ENCODE data around the gene ZBTB48.

Gene ZBTB48

DNA sequence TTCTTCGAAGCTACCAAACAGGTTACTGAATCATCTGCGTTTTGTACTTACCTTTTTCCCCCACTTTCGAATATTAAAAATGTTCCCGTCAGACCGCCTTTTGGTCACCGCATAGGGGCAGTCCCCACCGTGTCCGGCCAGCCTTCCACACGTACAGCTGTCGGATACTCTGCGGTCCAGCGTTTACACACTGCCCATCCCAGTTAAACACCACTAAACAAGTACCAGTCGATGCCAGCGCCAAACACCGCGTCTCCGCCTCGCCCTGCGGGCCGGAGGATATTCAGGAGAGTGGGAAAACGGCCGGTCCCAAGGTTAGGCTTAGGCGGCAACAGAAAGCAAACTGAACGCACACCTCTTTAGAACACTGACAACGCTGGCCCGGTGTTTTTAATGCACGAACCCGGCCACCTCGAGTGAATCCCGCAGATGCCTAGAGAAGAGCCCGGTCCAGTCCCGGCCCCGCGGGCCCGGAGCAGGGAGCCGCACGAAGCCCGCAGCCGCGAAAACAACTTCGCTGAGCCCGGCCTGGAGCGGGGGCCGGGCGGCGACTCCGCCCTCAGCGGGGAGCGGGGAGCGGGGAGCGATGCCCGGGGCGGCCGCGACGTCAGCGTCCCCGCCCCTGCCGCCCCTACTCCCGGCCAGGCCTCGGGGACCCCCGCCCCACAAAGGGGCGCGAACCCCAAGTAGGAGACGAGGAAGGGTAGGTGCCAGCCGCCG lies 33.0 kb downstream of the ZBTB48 start:
- no peak for DNase-seq (ENCODE audit: low read depth)

- DNase-seq (ENCODE audit: low read depth) = peak; percentile 90
Measured at GRCh38 chr1:6613361-6614018, 33.7 kb downstream of the ZBTB48 start, which contains the start of gene PHF13. Gene PHF13, plus strand, starts transcription at chr1:6613731. Its CDS starts 336 bp downstream, at chr1:6614067.

GRCh38 chr1:6614019-6614928 lies 34.5 kb downstream of the ZBTB48 start:
- DNase-seq (ENCODE audit: low read depth) = no peak

GRCh38 chr1:6614929-6615785 lies 35.4 kb downstream of the ZBTB48 start:
- DNase-seq (ENCODE audit: low read depth) = no peak

DNA sequence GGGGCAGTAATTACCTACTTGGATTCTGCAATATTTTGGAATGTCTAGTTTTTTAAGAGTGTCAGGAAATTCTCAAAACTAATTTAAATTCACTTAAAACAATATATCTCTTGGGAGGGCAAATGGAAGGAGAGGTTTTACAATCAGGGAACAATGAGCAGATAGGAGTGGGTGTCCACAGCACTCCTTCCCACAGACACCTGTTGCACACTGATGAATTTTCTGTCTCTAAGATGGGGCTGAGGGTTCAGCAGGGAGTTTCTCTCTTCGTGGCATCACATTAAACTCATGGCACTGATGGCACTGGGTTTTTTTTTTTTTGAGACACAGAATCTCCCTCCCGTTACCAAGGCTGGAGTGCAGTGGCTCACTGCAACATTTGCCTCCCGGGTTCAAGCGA lies 39.3 kb downstream of the ZBTB48 start:
- no peak for DNase-seq (ENCODE audit: low read depth)

DNA sequence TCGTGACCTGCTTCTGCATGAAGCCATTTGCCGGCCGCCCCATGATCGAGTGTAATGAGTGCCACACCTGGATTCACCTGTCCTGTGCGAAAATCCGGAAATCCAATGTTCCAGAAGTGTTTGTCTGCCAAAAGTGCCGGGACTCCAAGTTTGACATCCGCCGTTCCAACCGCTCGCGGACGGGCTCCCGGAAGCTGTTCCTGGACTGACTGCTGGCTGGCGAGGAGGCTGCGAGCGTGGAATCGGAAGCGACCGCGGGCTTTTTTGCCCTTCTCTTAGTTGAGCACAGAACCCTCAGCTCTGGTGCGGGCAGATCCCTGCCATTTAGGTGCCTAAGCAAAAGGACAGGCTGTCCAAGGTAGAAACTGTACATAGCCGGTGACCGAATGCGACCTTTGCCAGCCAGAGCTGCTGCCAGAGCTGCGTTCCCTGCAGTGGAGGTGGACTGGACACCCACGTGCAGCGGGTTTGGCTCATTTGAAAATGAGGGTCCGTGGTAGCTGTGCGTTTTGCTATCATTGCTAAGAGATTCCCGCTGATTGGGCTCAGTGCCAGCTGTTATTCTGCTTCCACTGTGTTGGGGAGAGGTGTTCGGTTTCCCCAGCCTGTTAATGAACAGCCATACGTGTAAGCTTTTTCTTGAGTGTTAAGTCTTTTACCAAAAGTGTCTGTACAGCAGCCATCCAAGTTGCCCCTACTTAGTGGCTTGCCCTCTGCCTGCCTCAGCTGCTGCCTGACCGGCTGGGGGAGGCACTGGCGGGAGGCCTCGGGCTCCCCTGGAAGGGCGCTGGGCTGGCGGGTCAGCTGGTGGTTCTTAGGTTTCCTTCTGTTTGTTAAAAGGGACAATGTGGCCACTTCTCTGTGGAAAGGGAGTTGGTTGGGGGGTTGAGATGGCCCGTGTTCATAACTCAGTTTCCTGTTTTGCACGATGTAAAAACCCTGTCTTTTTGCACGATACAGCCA lies 41.9 kb downstream of the ZBTB48 start:
- no peak for DNase-seq (ENCODE audit: low read depth)

GRCh38 chr1:6622396-6623152 lies 42.8 kb downstream of the ZBTB48 start:
- no peak for DNase-seq (ENCODE audit: low read depth)

DNA sequence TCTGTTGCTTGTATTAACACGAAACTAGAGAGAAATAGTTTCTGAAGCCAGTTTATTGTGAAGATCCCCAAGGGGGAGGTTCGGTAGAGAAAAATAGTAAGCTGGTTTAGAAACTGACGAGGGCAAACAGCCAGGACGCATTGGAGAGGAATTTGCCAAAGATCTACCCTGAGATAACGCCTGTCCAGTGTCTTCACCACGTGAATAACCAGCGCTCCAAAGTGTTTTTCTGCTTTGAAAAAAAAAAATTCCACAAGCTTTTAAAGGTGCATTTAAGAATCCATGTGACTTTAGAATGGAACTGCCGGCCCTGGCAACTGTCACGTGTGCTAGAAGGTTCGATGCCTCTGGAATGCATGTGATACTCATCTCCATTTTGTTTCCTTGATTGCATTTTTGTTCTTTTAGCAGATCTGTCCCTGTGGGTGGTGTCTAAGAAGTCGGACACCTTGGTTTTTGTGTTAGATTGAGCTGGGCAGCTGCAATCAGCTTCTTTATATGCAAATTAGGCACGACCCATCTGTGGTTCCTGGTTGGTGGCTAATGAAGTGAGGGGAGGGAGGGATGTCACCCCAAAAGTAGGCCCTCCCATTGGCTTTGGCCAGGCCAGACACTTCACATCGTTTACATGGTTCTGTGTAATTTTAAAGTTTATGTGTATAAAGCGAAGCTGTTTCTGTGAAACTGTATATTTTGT lies 43.6 kb downstream of the ZBTB48 start:
- no peak for DNase-seq (ENCODE audit: low read depth)

- DNase-seq (ENCODE audit: low read depth) = no peak
Measured at GRCh38 chr1:6624710-6625583, 45.2 kb downstream of the ZBTB48 start, which contains the start of gene THAP3. Gene THAP3, plus strand, starts transcription at chr1:6624868. Its CDS starts 351 bp downstream, at chr1:6625219.

GRCh38 chr1:6625584-6626149 lies 45.9 kb downstream of the ZBTB48 start:
- no peak for DNase-seq (ENCODE audit: low read depth)

DNA sequence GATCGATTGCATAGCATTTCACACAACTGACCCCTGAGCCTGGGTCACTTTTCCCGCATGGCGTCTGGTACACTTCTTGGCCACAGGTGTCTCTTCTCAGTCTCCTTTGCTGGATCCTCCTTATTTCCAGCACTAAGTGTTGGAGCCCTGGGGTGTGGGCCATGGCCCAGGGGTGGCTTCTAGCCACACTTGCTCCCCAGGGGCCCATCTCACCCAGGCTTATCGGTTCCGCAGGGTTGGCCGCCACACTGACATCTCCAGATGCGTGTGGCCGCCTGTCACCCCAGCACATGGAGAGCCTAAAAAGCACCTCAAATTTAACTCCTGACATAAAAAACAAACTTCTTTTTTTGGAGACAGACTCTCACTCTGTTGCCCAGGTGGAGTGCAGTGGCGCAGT lies 47.2 kb downstream of the ZBTB48 start:
- DNase-seq (ENCODE audit: low read depth) = no peak

- no peak for DNase-seq (ENCODE audit: low read depth)
Measured at GRCh38 chr1:6627841-6628545, 48.2 kb downstream of the ZBTB48 start.

- DNase-seq (ENCODE audit: low read depth) = no peak
Measured at GRCh38 chr1:6628971-6629479, 49.2 kb downstream of the ZBTB48 start.

DNA sequence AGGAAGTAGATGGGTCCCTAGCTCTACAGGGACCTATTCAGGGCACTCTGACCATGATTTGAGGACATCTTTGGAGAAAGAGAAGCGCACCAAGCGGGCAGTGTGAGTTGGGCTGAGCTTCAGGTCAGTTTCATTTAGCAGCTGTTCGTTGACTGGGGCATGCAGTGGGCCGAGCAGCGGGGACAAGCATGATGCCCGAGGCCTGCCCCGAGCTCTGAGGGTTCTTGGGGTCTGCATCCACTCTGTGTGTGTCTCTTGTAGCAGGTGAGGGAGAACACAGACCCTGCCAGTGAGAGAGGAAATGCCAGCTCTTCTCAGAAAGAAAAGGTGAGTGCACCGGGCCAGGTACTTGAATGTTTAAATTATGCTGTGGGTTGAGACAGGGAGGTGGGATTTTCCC lies 50.2 kb downstream of the ZBTB48 start:
- no peak for DNase-seq (ENCODE audit: low read depth)

GRCh38 chr1:6631058-6631457 lies 51.3 kb downstream of the ZBTB48 start:
- DNase-seq (ENCODE audit: low read depth) = no peak

DNA sequence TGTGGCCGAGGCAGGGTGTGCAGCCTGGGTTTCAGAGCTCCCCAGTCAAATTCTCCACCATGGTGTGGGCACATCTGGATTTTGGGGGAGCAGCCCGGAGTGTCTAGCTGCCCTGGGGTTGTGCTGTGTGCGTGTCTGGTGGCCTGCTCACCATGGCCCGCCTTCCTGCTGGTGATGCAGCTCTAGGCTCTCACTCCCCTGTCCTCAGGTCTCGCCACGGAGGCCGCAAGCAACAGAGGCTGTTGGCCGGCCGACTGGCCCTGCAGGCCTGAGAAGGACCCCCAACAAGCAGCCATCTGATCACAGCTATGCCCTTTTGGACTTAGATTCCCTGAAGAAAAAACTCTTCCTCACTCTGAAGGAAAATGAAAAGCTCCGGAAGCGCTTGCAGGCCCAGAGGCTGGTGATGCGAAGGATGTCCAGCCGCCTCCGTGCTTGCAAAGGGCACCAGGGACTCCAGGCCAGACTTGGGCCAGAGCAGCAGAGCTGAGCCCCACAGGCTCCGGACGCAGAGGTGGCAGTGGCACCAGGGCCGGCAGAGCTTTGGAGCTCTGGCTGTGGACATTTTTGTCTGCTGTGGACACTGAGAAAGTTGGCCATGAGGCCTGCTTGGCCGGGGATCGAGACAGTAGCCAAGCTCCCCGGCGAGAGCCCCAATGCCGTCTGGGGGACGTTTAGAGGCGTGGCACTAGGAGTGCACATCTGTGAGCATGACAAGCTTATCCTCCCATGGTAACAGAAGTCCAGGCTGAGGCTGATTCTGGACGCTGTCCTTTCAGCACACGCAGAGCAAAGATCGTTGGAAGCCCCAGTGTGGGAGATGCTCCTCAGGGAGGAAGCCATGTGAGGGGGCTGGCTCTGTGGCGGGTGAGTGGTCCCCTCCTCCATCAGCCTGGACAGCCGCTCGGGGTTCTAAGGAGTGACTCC lies 53.1 kb downstream of the ZBTB48 start:
- no peak for DNase-seq (ENCODE audit: low read depth)

Measured in non-pigmented ciliary epithelial cell (primary cell).